ENCODE data around the gene RYK. TPM values are rescaled to one million over a fixed set of nuclear protein-coding genes. Genes with fewer than 3 reads are reported as not detected.

RYK gene
- total and polyA plus RNA-seq, 2 donors (not counting 1 experiment from before 2014, with no cell fraction given): 60.6 to 112 TPM

DNA sequence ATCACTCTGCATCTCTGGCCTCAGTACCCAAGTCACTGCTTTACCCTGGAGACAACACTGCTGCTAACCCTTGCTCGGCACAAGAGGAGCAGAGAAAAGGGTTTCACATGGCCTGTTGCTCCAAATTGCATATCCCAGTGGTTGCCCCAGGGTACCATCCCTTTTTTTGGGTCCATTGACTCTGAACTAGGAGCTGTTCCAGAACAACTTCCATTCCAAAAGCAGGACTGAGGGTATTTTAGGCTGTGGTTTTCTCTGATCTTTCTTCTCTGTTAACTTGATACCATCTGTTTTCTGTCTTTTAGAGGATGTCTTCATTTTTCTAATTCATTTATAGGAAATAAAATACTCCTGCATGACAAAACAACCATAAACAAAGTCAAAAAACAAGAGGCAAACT, 17.3 kb upstream of the RYK start:
- H4K20me1 ChIP-seq (ENCODE audit: control insufficient read depth, extremely low read depth, insufficient read depth, low read length): no peaks in the 10 kb centered on the region
- no peaks in the 10 kb centered on the region for H3K36me3 ChIP-seq (ENCODE audit: control insufficient read depth, insufficient read depth, low read length)
- no peak overlapping the region for H3K4me3 ChIP-seq (replicated peaks in 1 of 4; ENCODE audit: control extremely low read depth in 1 of 4, insufficient read depth in 1 of 4, low read depth in 3 of 4, low read length in 4 of 4)
- H3K9ac ChIP-seq (ENCODE audit: insufficient read depth, low read length): no peak overlapping the region
- no peak overlapping the region for H2AFZ ChIP-seq (ENCODE audit: low read length)
- no peak for TF ChIP-seq EZH2 (IDR thresholded peaks at IDR 0.05; ENCODE audit: low read length, missing control alignments)
- TF ChIP-seq, protein P1, sequence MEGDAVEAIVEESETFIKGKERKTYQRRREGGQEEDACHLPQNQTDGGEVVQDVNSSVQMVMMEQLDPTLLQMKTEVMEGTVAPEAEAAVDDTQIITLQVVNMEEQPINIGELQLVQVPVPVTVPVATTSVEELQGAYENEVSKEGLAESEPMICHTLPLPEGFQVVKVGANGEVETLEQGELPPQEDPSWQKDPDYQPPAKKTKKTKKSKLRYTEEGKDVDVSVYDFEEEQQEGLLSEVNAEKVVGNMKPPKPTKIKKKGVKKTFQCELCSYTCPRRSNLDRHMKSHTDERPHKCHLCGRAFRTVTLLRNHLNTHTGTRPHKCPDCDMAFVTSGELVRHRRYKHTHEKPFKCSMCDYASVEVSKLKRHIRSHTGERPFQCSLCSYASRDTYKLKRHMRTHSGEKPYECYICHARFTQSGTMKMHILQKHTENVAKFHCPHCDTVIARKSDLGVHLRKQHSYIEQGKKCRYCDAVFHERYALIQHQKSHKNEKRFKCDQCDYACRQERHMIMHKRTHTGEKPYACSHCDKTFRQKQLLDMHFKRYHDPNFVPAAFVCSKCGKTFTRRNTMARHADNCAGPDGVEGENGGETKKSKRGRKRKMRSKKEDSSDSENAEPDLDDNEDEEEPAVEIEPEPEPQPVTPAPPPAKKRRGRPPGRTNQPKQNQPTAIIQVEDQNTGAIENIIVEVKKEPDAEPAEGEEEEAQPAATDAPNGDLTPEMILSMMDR (conservative IDR thresholded peaks at IDR 0.05 in 1 of 2, IDR thresholded peaks at IDR 0.05 in 1 of 2; ENCODE audit: low read depth in 1 of 2, low read length in 2 of 2): no peak
- DNase-seq (ENCODE audit: low read depth in 2 of 2): no peak
- H3K4me2 ChIP-seq (ENCODE audit: extremely low read depth, insufficient read depth, low read length): no peak overlapping the region
- H3K4me1 ChIP-seq (ENCODE audit: control insufficient read depth, extremely low read depth, insufficient read depth, low read length): no peaks in the 10 kb centered on the region
- H3K9me3 ChIP-seq (ENCODE audit: control insufficient read depth, insufficient read depth, low read depth, low read length): no peaks in the 10 kb centered on the region
- H3K79me2 ChIP-seq (ENCODE audit: control insufficient read depth, insufficient read depth, low read length): no peaks in the 10 kb centered on the region
- no peak overlapping the region for H3K27ac ChIP-seq (ENCODE audit: insufficient read depth, low read length)
- H3K27me3 ChIP-seq (ENCODE audit: control insufficient read depth, insufficient read depth, low read length): peaks cover under 1% of the 10 kb centered on the region

DNA sequence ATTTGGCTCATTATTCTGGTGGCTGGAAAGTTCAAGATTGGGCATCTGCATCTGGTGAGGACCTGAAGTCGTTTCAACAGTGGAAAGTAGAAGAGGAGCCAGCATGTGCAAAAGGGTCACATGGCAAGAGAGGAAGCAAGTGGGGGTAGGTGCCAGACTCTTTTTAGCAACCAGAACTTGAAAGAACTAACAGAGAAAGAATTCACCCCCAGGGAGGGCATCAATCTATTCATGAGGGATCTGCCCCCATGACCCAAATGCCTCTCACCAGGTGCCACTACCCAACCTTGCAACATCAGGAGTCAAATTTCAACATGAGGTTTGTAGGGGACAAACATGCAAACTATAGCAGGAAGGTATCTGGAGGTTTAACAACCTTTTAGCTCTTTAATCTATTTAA, 10.3 kb upstream of the RYK start:
- Histone ChIP-seq H3K36me3 (ENCODE audit: control insufficient read depth, insufficient read depth, low read length) (no peaks in the 10 kb centered on the region), H2AFZ (ENCODE audit: low read length) (no peak overlapping the region), H3K27me3 (ENCODE audit: control insufficient read depth, insufficient read depth, low read length) (no peaks in the 10 kb centered on the region), H3K4me1 (ENCODE audit: control insufficient read depth, extremely low read depth, insufficient read depth, low read length) (peaks cover 4% of the 10 kb centered on the region), H3K4me2 (ENCODE audit: extremely low read depth, insufficient read depth, low read length) (no peak overlapping the region), H4K20me1 (ENCODE audit: control insufficient read depth, extremely low read depth, insufficient read depth, low read length) (no peaks in the 10 kb centered on the region), H3K79me2 (ENCODE audit: control insufficient read depth, insufficient read depth, low read length) (no peaks in the 10 kb centered on the region), H3K9me3 (ENCODE audit: control insufficient read depth, insufficient read depth, low read depth, low read length) (no peaks in the 10 kb centered on the region), H3K4me3 (replicated peaks in 1 of 4; ENCODE audit: control extremely low read depth in 1 of 4, insufficient read depth in 1 of 4, low read depth in 3 of 4, low read length in 4 of 4) (no peak overlapping the region), H3K27ac (ENCODE audit: insufficient read depth, low read length) (no peak overlapping the region), H3K9ac (ENCODE audit: insufficient read depth, low read length) (no peak overlapping the region)
- DNase-seq (ENCODE audit: low read depth in 2 of 2): no peak
- TF ChIP-seq EZH2 (IDR thresholded peaks at IDR 0.05; ENCODE audit: low read length, missing control alignments): no peak
- TF ChIP-seq, protein P1 (conservative IDR thresholded peaks at IDR 0.05 in 1 of 2, IDR thresholded peaks at IDR 0.05 in 1 of 2; ENCODE audit: low read depth in 1 of 2, low read length in 2 of 2): no peak

DNA sequence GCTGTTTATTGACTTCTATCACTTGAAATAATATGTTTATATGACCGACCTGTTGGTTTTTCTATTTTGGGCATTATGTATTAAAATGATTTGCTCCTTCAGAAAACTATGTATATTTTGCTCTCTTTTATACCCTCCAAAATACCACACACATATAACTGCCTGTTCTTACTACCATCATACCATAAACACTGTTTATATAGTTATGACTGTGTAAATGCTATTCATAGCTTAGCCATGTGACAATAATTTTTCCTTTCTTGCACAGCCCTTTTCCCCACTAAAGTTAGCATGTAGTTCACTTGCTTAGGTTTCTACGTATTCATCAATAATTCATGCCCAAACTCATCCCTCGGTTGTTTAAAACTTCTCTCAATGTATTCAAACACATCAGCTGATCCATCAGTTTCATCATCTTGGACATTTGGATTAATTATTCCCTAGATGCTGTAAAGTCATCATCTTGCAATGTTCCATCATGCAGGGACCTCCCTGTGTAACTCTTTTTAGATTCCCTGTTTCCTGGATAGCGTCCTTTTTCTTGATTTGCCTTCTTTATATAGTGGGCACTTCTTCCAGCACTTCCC, 8.2 kb upstream of the RYK start:
- H3K4me1 ChIP-seq (ENCODE audit: control insufficient read depth, extremely low read depth, insufficient read depth, low read length): peaks cover 4% of the 10 kb centered on the region
- H4K20me1 ChIP-seq (ENCODE audit: control insufficient read depth, extremely low read depth, insufficient read depth, low read length): no peaks in the 10 kb centered on the region
- no peak for TF ChIP-seq EZH2 (IDR thresholded peaks at IDR 0.05; ENCODE audit: low read length, missing control alignments)
- TF ChIP-seq, protein P1 (conservative IDR thresholded peaks at IDR 0.05 in 1 of 2, IDR thresholded peaks at IDR 0.05 in 1 of 2; ENCODE audit: low read depth in 1 of 2, low read length in 2 of 2): no peak
- no peaks in the 10 kb centered on the region for H3K36me3 ChIP-seq (ENCODE audit: control insufficient read depth, insufficient read depth, low read length)
- no peak overlapping the region for H2AFZ ChIP-seq (ENCODE audit: low read length)
- no peaks in the 10 kb centered on the region for H3K79me2 ChIP-seq (ENCODE audit: control insufficient read depth, insufficient read depth, low read length)
- H3K27me3 ChIP-seq (ENCODE audit: control insufficient read depth, insufficient read depth, low read length): no peaks in the 10 kb centered on the region
- no peaks in the 10 kb centered on the region for H3K9me3 ChIP-seq (ENCODE audit: control insufficient read depth, insufficient read depth, low read depth, low read length)
- DNase-seq (ENCODE audit: low read depth in 2 of 2): peak in 1 of 2 donors; percentile 35
- H3K9ac ChIP-seq (ENCODE audit: insufficient read depth, low read length): no peak overlapping the region
- no peak overlapping the region for H3K27ac ChIP-seq (ENCODE audit: insufficient read depth, low read length)
- no peak overlapping the region for H3K4me2 ChIP-seq (ENCODE audit: extremely low read depth, insufficient read depth, low read length)
- H3K4me3 ChIP-seq (replicated peaks in 1 of 4; ENCODE audit: control extremely low read depth in 1 of 4, insufficient read depth in 1 of 4, low read depth in 3 of 4, low read length in 4 of 4): no peak overlapping the region
